Measurements from ENCODE around the gene RNASEH2A. TPM values are rescaled to one million over a fixed set of nuclear protein-coding genes. Genes with fewer than 3 reads are reported as not detected.

RNASEH2A gene
- total RNA-seq, 2 donors from 2014 or later = 8.8 to 44.8 TPM

GRCh38 chr19:12821761-12822160 is 15.4 kb downstream of the RNASEH2A start:
- TF ChIP-seq, protein P1, sequence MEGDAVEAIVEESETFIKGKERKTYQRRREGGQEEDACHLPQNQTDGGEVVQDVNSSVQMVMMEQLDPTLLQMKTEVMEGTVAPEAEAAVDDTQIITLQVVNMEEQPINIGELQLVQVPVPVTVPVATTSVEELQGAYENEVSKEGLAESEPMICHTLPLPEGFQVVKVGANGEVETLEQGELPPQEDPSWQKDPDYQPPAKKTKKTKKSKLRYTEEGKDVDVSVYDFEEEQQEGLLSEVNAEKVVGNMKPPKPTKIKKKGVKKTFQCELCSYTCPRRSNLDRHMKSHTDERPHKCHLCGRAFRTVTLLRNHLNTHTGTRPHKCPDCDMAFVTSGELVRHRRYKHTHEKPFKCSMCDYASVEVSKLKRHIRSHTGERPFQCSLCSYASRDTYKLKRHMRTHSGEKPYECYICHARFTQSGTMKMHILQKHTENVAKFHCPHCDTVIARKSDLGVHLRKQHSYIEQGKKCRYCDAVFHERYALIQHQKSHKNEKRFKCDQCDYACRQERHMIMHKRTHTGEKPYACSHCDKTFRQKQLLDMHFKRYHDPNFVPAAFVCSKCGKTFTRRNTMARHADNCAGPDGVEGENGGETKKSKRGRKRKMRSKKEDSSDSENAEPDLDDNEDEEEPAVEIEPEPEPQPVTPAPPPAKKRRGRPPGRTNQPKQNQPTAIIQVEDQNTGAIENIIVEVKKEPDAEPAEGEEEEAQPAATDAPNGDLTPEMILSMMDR (IDR thresholded peaks at IDR 0.05) = no peak
- H3K36me3 ChIP-seq = no peaks in the 10 kb centered on the region

DNA sequence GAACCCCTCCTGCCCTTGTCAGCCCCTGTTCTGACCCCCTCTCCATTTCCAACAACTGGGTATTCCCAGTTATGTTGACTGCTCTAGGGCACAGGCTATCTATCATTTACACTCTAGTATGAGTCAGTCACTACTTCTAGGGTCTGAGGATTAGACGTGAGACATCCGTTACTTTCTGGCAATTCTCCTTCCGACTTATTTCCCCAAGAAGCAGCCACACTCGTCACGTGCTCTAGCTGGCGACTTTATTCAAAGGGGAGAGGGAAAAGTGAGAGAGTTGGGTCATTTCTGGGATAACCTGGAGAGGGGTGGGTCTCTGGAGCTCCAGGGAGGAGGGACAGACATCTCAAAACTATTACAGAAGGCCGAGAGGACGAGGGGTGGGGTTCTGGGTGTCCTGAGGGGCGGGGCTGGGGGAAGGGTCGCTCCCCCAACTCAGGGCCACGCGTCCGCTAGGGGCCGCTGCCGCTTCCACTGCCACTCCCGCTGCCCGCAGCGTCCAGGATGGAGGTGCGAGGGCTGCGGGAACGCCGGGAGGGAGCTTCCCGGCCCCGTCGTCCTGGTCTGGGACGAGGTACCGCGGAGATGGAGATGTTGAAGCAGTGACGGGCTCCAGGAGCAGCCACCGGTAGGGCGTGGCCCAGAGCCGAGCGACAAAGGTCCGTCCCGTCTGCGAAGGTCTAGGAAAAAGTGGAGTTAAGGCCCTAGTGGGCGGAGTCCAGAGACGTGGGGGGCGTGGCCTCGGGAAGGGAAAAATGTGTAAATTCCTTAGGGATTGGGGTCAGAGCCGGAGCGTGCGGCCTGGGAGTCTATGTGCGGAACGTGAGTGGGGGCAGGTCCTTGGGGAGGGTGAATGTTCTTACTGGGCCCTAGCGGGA is 19.1 kb downstream of the RNASEH2A start:
- H3K36me3 ChIP-seq = no peaks in the 10 kb centered on the region
- no peak overlapping the region for H3K9ac ChIP-seq (ENCODE audit: low read depth in 2 of 2, low read length in 2 of 2)
- H3K27me3 ChIP-seq = peaks cover 5% of the 10 kb centered on the region
- TF ChIP-seq, protein P1 (IDR thresholded peaks at IDR 0.05) = no peak
- H3K4me3 ChIP-seq = no peak overlapping the region
- no peak overlapping the region for H3K27ac ChIP-seq
- DNase-seq = no peak
- intact Hi-C loops (cut with DNase I) = no loop called here
- H3K4me1 ChIP-seq = peaks cover 5% of the 10 kb centered on the region
- no peaks in the 10 kb centered on the region for H3K9me3 ChIP-seq

More at GRCh38 chr19:12821761-12822160, 15.4 kb downstream of the RNASEH2A start:
- Histone ChIP-seq H3K4me1 (peaks cover 5% of the 10 kb centered on the region), H3K9ac (ENCODE audit: low read depth in 2 of 2, low read length in 2 of 2) (no peak overlapping the region), H3K4me3 (no peak overlapping the region), H3K27me3 (peaks cover 5% of the 10 kb centered on the region), H3K27ac (no peak overlapping the region), H3K9me3 (no peaks in the 10 kb centered on the region)
- no peak for DNase-seq
- intact Hi-C loops (cut with DNase I) = no loop called here

DNA sequence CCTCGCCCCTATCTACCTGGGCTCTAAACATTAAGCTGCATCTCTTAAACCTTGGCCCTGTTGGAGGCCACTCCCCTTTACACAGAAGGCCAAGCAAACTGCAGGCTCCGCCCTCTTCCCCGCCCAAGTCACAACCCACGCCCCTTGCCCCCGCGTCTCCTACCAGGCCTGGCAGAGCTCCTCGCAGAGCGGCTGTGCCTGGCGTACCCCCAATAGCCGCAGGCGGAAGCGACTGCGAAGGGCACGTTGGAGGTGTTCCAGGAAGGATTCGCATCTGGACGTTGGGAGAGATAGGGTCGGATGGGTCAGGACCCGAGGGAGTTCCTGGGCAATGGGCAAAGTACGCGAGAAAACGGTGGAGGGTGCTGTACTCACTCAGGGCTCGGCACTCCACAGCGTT is 22.1 kb downstream of the RNASEH2A start:
- Histone ChIP-seq H3K27ac (no peak overlapping the region), H3K9ac (ENCODE audit: low read depth in 2 of 2, low read length in 2 of 2) (no peak overlapping the region), H3K4me3 (no peak overlapping the region), H3K4me1 (peaks cover 5% of the 10 kb centered on the region), H3K36me3 (no peaks in the 10 kb centered on the region), H3K27me3 (peaks cover 29% of the 10 kb centered on the region), H3K9me3 (no peaks in the 10 kb centered on the region)
- intact Hi-C loops (cut with DNase I) = no loop called here
- peak; percentile 63 for DNase-seq
- TF ChIP-seq, protein P1 (IDR thresholded peaks at IDR 0.05) = no peak

- intact Hi-C loops (cut with DNase I) = no loop called here
- Histone ChIP-seq H3K27me3 (peaks cover 68% of the 10 kb centered on the region), H3K4me3 (no peak overlapping the region)
Observed at GRCh38 chr19:12833418-12833737, 27.0 kb downstream of the RNASEH2A start.

GRCh38 chr19:12833738-12834565 is 27.6 kb downstream of the RNASEH2A start:
- Histone ChIP-seq H3K4me1 (peaks cover 4% of the 10 kb centered on the region), H3K27me3 (peaks cover 74% of the 10 kb centered on the region), H3K9me3 (no peaks in the 10 kb centered on the region), H3K27ac (no peak overlapping the region), H3K9ac (ENCODE audit: low read depth in 2 of 2, low read length in 2 of 2) (no peak overlapping the region), H3K36me3 (no peaks in the 10 kb centered on the region), H3K4me3 (peak overlapping the region; percentile 40)
- peak; percentile 39 for DNase-seq
- intact Hi-C loops (cut with DNase I) = no loop called here
- TF ChIP-seq, protein P1 (IDR thresholded peaks at IDR 0.05) = no peak

More at GRCh38 chr19:12833418-12833737, 27.0 kb downstream of the RNASEH2A start:
- Histone ChIP-seq H3K4me1 (peaks cover 4% of the 10 kb centered on the region), H3K27ac (no peak overlapping the region), H3K9ac (ENCODE audit: low read depth in 2 of 2, low read length in 2 of 2) (no peak overlapping the region), H3K9me3 (no peaks in the 10 kb centered on the region), H3K36me3 (no peaks in the 10 kb centered on the region)
- DNase-seq = no peak
- TF ChIP-seq, protein P1 (IDR thresholded peaks at IDR 0.05) = no peak

Measured in colonic mucosa (tissue), 4 donors.